Measurements from ENCODE around the gene QRFP. TPM values are rescaled to one million over a fixed set of nuclear protein-coding genes. Genes with fewer than 3 reads are reported as not detected.

Gene QRFP
- total RNA-seq, 1 experiment from 2014 or later, result not detected

- no peaks in the 10 kb centered on the region for H3K9me2 ChIP-seq (replicated peaks; ENCODE audit: low read length)
- no peaks in the 10 kb centered on the region for H3K9me3 ChIP-seq (ENCODE audit: low read length)
- no peaks in the 10 kb centered on the region for H3F3A ChIP-seq (ENCODE audit: low read length, unreplicated experiment)
- DNase-seq (no peak), ATAC-seq (no peak)
- H2AFZ ChIP-seq (ENCODE audit: low read length), result no peak overlapping the region
- peaks cover 8% of the 10 kb centered on the region; the same call in 1 of the 2 replicates for H3K27me3 ChIP-seq (ENCODE audit: low read length)
- POLR2A ChIA-PET (ENCODE audit: unreplicated experiment), result no interaction called here
- peaks cover 14% of the 10 kb centered on the region for H3K4me1 ChIP-seq (ENCODE audit: insufficient read depth, low read length)
- intact Hi-C loops (cut with micrococcal nuclease), result loop anchor here (10.0 kb wide), 1 partner anchor 218 kb away; no protein-coding TSS in a partner anchor
- no peaks in the 10 kb centered on the region for H3K36me3 ChIP-seq (ENCODE audit: low read depth, low read length)
- no TSS peak for BruUV-seq (replicated peaks)
- no peak overlapping the region for H3K4me3 ChIP-seq (ENCODE audit: low read length)
- CTCF ChIA-PET, result no interaction called here
- H3K27ac ChIP-seq (ENCODE audit: low read length), result no peak overlapping the region
- no peaks in the 10 kb centered on the region for H4K20me1 ChIP-seq (ENCODE audit: low read length)
- H3K79me2 ChIP-seq (ENCODE audit: low read length), result no peaks in the 10 kb centered on the region
- H3K9ac ChIP-seq (ENCODE audit: low read length), result no peak overlapping the region
- TF ChIP-seq EZH2 (IDR thresholded peaks at IDR 0.05; ENCODE audit: low read length, unreplicated experiment) (no peak), EZH2phosphoT487 (IDR thresholded peaks at IDR 0.05; ENCODE audit: borderline replicate concordance, low read length) (no peak)
- TF ChIP-seq, protein P1, sequence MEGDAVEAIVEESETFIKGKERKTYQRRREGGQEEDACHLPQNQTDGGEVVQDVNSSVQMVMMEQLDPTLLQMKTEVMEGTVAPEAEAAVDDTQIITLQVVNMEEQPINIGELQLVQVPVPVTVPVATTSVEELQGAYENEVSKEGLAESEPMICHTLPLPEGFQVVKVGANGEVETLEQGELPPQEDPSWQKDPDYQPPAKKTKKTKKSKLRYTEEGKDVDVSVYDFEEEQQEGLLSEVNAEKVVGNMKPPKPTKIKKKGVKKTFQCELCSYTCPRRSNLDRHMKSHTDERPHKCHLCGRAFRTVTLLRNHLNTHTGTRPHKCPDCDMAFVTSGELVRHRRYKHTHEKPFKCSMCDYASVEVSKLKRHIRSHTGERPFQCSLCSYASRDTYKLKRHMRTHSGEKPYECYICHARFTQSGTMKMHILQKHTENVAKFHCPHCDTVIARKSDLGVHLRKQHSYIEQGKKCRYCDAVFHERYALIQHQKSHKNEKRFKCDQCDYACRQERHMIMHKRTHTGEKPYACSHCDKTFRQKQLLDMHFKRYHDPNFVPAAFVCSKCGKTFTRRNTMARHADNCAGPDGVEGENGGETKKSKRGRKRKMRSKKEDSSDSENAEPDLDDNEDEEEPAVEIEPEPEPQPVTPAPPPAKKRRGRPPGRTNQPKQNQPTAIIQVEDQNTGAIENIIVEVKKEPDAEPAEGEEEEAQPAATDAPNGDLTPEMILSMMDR (conservative IDR thresholded peaks at IDR 0.05; ENCODE audit: low read depth, low read length), result no peak
- no peak overlapping the region for H3K4me2 ChIP-seq (ENCODE audit: low read length)
These were observed 46.1 kb upstream of the QRFP start for GRCh38 chr9:130942679-130943078.

- no peak overlapping the region for H3K4me3 ChIP-seq (ENCODE audit: low read length)
- intact Hi-C loops (cut with micrococcal nuclease), result loop anchor here (10.0 kb wide), 1 partner anchor 217 kb away; no protein-coding TSS in a partner anchor
- ATAC-seq, result no peak
- peaks cover 8% of the 10 kb centered on the region; the same call in 1 of the 2 replicates for H3K27me3 ChIP-seq (ENCODE audit: low read length)
- no peak overlapping the region for H2AFZ ChIP-seq (ENCODE audit: low read length)
- no peak overlapping the region for H3K9ac ChIP-seq (ENCODE audit: low read length)
- no peaks in the 10 kb centered on the region for H3K9me3 ChIP-seq (ENCODE audit: low read length)
- H3K36me3 ChIP-seq (ENCODE audit: low read depth, low read length), result no peaks in the 10 kb centered on the region
- no TSS peak for BruUV-seq (replicated peaks)
- H3K79me2 ChIP-seq (ENCODE audit: low read length), result no peaks in the 10 kb centered on the region
- H4K20me1 ChIP-seq (ENCODE audit: low read length), result no peaks in the 10 kb centered on the region
- no peaks in the 10 kb centered on the region for H3K9me2 ChIP-seq (replicated peaks; ENCODE audit: low read length)
- H3F3A ChIP-seq (ENCODE audit: low read length, unreplicated experiment), result no peaks in the 10 kb centered on the region
- H3K27ac ChIP-seq (ENCODE audit: low read length), result no peak overlapping the region
- no peak for TF ChIP-seq EZH2 (IDR thresholded peaks at IDR 0.05; ENCODE audit: low read length, unreplicated experiment)
- no peak for TF ChIP-seq EZH2phosphoT487 (IDR thresholded peaks at IDR 0.05; ENCODE audit: borderline replicate concordance, low read length)
- TF ChIP-seq, protein P1 (conservative IDR thresholded peaks at IDR 0.05; ENCODE audit: low read depth, low read length), result no peak
- peaks cover 8% of the 10 kb centered on the region for H3K4me1 ChIP-seq (ENCODE audit: insufficient read depth, low read length)
- POLR2A ChIA-PET (ENCODE audit: unreplicated experiment), result no interaction called here
- CTCF ChIA-PET, result no interaction called here
- DNase-seq, result no peak
- H3K4me2 ChIP-seq (ENCODE audit: low read length), result no peak overlapping the region
These were observed 45.5 kb upstream of the QRFP start for GRCh38 chr9:130942084-130942483.

- no peak for TF ChIP-seq EZH2 (IDR thresholded peaks at IDR 0.05; ENCODE audit: low read length, unreplicated experiment)
- TF ChIP-seq, protein P1 (conservative IDR thresholded peaks at IDR 0.05; ENCODE audit: low read depth, low read length), result peak; percentile 75
- Histone ChIP-seq H3K36me3 (ENCODE audit: low read depth, low read length) (no peaks in the 10 kb centered on the region), H3K4me1 (ENCODE audit: insufficient read depth, low read length) (peaks cover 11% of the 10 kb centered on the region), H3K9ac (ENCODE audit: low read length) (no peak overlapping the region), H3K9me3 (ENCODE audit: low read length) (no peaks in the 10 kb centered on the region), H2AFZ (ENCODE audit: low read length) (peak overlapping the region; percentile 63; the same call in 1 of the 2 replicates), H3F3A (ENCODE audit: low read length, unreplicated experiment) (no peaks in the 10 kb centered on the region), H3K27me3 (ENCODE audit: low read length) (peaks cover 8% of the 10 kb centered on the region; the same call in 1 of the 2 replicates), H3K4me3 (ENCODE audit: low read length) (peak overlapping the region; percentile 44; the same call in 1 of the 2 replicates), H4K20me1 (ENCODE audit: low read length) (no peaks in the 10 kb centered on the region), H3K79me2 (ENCODE audit: low read length) (no peaks in the 10 kb centered on the region), H3K4me2 (ENCODE audit: low read length) (peak overlapping the region; percentile 95), H3K27ac (ENCODE audit: low read length) (no peak overlapping the region), H3K9me2 (replicated peaks; ENCODE audit: low read length) (no peaks in the 10 kb centered on the region)
- ChIA-PET CTCF (no interaction called here), POLR2A (ENCODE audit: unreplicated experiment) (no interaction called here)
- ATAC-seq, result peak; percentile 69
- peak; percentile 85 for DNase-seq
- intact Hi-C loops (cut with micrococcal nuclease), result loop anchor here (1.0 to 10.0 kb wide), 2 partner anchors 71 to 216 kb away; no protein-coding TSS in a partner anchor
- no TSS peak for BruUV-seq (replicated peaks)
These were observed 44.3 kb upstream of the QRFP start for GRCh38 chr9:130940693-130941576.
